HCT116 (cell line): ENCODE results near the gene BEX3. TPM values are rescaled to one million over a fixed set of nuclear protein-coding genes. Genes with fewer than 3 reads are reported as not detected.

Experiments used
- ATAC-seq: fragments of 200-7000 bp; cut with Tn5 transposase; 2 replicates; pipeline ENCODE4 v1.9.1; 2020; ENCODE audit warnings: mild to moderate bottlenecking, moderate library complexity
- BruUV-seq: library from RNA; stranded (reverse); fragments of 400-500 nt; replicated peaks from 2 replicates; lab custom pipeline; 2021; lab: Mats Ljungman, UMichigan
- CTCF ChIA-PET: fragments of 300-600 bp; sonication (Branson Sonifier 250); formaldehyde crosslinking; loops from one replicate; lab custom pipeline; 2021; ENCODE audit warnings: antibody characterized with exemption; lab: Charles Lee
- POLR2A ChIA-PET: fragments of 300-600, 350-600 bp; sonication (Branson Sonifier 250); formaldehyde crosslinking; loops from one replicate; lab custom pipeline; 2021; ENCODE audit warnings: antibody characterized with exemption; lab: Charles Lee
- RAD21 ChIA-PET, 2 experiments: fragments of 300-600 bp; sonication (Branson Sonifier 250); formaldehyde crosslinking; loops; one replicate each; lab custom pipeline; 2023; ENCODE audit warnings: low total read pairs in 2 of 2; ENCODE audit not compliant: uncharacterized antibody in 2 of 2, unreplicated experiment in 2 of 2, low non-redundant PET in 1 of 2; lab: Charles Lee
- DNase-seq: peaks from one replicate; pipeline ENCODE4 v3.0.0-alpha.2; 2010; ENCODE audit warnings: low read depth, low spot score
- H2AFZ ChIP-seq: fragments of 200-600 bp; shearing (Covaris generic), sonication (generic); 2 replicates; pipeline ENCODE4 v1.6.1; 2017; ENCODE audit warnings: low read depth, mixed run types, mixed read lengths, antibody characterized with exemption, low read length; ENCODE audit not compliant: poor library complexity, severe bottlenecking
- H3K27ac ChIP-seq: 2 replicates; pipeline ENCODE4 v1.5.1; 2012; ENCODE audit warnings: low read depth, low read length
- H3K27me3 ChIP-seq: fragments of 200-600 bp; sonication (generic); 2 replicates; pipeline ENCODE4 v1.6.1; 2016; ENCODE audit warnings: mixed run types, low read length, mixed read lengths; ENCODE audit not compliant: insufficient read depth
- H3K36me3 ChIP-seq, 2 experiments: fragments of 200-500 bp in 1 of 2; fragments of 200-600 bp in 1 of 2; sonication (Bioruptor generic) in 1 of 2; sonication (generic) in 1 of 2; 2 replicates each; pipeline versions ENCODE4 v1.5.1 to v1.6.1; 2014 to 2016; ENCODE audit warnings: low read length in 2 of 2, inconsistent platforms in 1 of 2, mixed read lengths in 1 of 2, mixed run types in 1 of 2; ENCODE audit not compliant: insufficient read depth in 2 of 2, control insufficient read depth in 1 of 2
- H3K4me1 ChIP-seq, 2 experiments: fragments of 200-600 bp in 1 of 2; sonication (generic) in 1 of 2; 2 replicates each; pipeline versions ENCODE4 v1.5.1 to v1.6.1; 2012 to 2017; ENCODE audit warnings: low read length in 2 of 2, inconsistent platforms in 1 of 2, mild to moderate bottlenecking in 1 of 2, mixed read lengths in 1 of 2, mixed run types in 1 of 2, moderate library complexity in 1 of 2; ENCODE audit not compliant: insufficient read depth in 2 of 2, control insufficient read depth in 1 of 2
- H3K4me2 ChIP-seq: fragments of 200-600 bp; sonication (generic); 2 replicates; pipeline ENCODE4 v1.6.1; 2017; ENCODE audit warnings: mixed run types, low read length, mixed read lengths
- H3K4me3 ChIP-seq, 2 experiments: fragments of 200-600 bp in 1 of 2; sonication (generic) in 1 of 2; replicated peaks in 1 of 2; 2 replicates each; pipeline ENCODE4 v1.5.1; 2011 to 2016; ENCODE audit warnings: low read length in 2 of 2, control low read depth in 1 of 2, low read depth in 1 of 2, mild to moderate bottlenecking in 1 of 2, mixed read lengths in 1 of 2, mixed run types in 1 of 2
- H3K79me2 ChIP-seq: fragments of 200-600 bp; sonication (generic); 2 replicates; pipeline ENCODE4 v1.6.1; 2017; ENCODE audit warnings: mild to moderate bottlenecking, mixed run types, low read length, moderate library complexity, mixed read lengths; ENCODE audit not compliant: insufficient read depth
- H3K9ac ChIP-seq: fragments of 200-600 bp; sonication (generic); 2 replicates; pipeline ENCODE4 v1.6.1; 2016; ENCODE audit warnings: low read length, mixed read lengths
- H3K9me2 ChIP-seq: fragments of 200-600 bp; sonication (generic), shearing (Covaris generic); 2 replicates; pipeline ENCODE4 v1.6.1; 2017; ENCODE audit warnings: mixed run types, mild to moderate bottlenecking, moderate library complexity; ENCODE audit not compliant: insufficient read depth
- H3K9me3 ChIP-seq, 2 experiments: fragments of 200-500 bp in 1 of 2; fragments of 200-600 bp in 1 of 2; sonication (Bioruptor generic) in 1 of 2; sonication (generic) in 1 of 2; 2 replicates each; pipeline ENCODE4 v1.6.1; 2014 to 2017; ENCODE audit warnings: low read length in 2 of 2, mixed read lengths in 2 of 2, inconsistent platforms in 1 of 2, low read depth in 1 of 2, mild to moderate bottlenecking in 1 of 2, mixed run types in 1 of 2, moderate library complexity in 1 of 2; ENCODE audit not compliant: control insufficient read depth in 1 of 2, insufficient read depth in 1 of 2
- H4K20me1 ChIP-seq: fragments of 200-600 bp; sonication (generic), shearing (Covaris generic); 2 replicates; pipeline ENCODE4 v1.6.1; 2017; ENCODE audit warnings: mixed run types, mild to moderate bottlenecking, moderate library complexity; ENCODE audit not compliant: insufficient read depth
- ELF1 ChIP-seq: IDR thresholded peaks from 2 replicates; pipeline ENCODE4 v1.6.1; 2012; ENCODE audit warnings: low read depth, borderline replicate concordance
- EZH2phosphoT487 ChIP-seq: fragments of 200-600 bp; IDR thresholded peaks from 2 replicates; pipeline ENCODE4 v1.6.1; 2018; ENCODE audit warnings: antibody characterized with exemption, borderline replicate concordance
- FOSL1 ChIP-seq: IDR thresholded peaks from 2 replicates; pipeline ENCODE4 v1.6.1; 2012; ENCODE audit warnings: low read depth
- POLR2A ChIP-seq: IDR thresholded peaks from 2 replicates; pipeline ENCODE4 v1.7.0; 2011; ENCODE audit warnings: borderline replicate concordance; ENCODE audit not compliant: insufficient read depth, insufficient read length; ENCODE audit errors: extremely low read depth
- POLR2AphosphoS5 ChIP-seq: IDR thresholded peaks from 2 replicates; pipeline ENCODE4 v1.6.1; 2011; ENCODE audit warnings: mild to moderate bottlenecking, low read depth, low read length, moderate library complexity
- SP1 ChIP-seq: IDR thresholded peaks from 2 replicates; pipeline ENCODE4 v1.6.1; 2012; ENCODE audit warnings: low read depth
- SRF ChIP-seq: IDR thresholded peaks from 2 replicates; pipeline ENCODE4 v1.6.1; 2012; ENCODE audit warnings: low read depth
- ZNF274 ChIP-seq: fragments of 200-500 bp; sonication (Bioruptor generic); IDR thresholded peaks from 2 replicates; pipeline ENCODE4 v1.6.1; 2014; ENCODE audit warnings: mild to moderate bottlenecking, low read depth, low read length, inconsistent platforms
- intact Hi-C: fragments of 100-400 bp; cut with micrococcal nuclease; formaldehyde crosslinking; loops from 2 replicates; pipeline ENCODE4 v1.10.0; 2022
- total RNA-seq: library from RNA; stranded (reverse); gene quantifications from one replicate; pipeline ENCODE4 v1.2.1, GENCODE V29; 2021; ENCODE audit not compliant: unreplicated experiment
- TF ChIP-seq, protein P1 (sequence below): IDR thresholded peaks from 2 replicates; pipeline ENCODE4 v1.6.1; 2012
- TF ChIP-seq, protein P2 (sequence below): IDR thresholded peaks from 2 replicates; pipeline ENCODE4 v1.6.1; 2011; ENCODE audit warnings: mild to moderate bottlenecking, low read length, moderate library complexity; ENCODE audit not compliant: insufficient replicate concordance; ENCODE audit errors: extremely low read depth

BEX3 gene
- total RNA-seq, 1 experiment from 2014 or later = 86.2 TPM

DNA sequence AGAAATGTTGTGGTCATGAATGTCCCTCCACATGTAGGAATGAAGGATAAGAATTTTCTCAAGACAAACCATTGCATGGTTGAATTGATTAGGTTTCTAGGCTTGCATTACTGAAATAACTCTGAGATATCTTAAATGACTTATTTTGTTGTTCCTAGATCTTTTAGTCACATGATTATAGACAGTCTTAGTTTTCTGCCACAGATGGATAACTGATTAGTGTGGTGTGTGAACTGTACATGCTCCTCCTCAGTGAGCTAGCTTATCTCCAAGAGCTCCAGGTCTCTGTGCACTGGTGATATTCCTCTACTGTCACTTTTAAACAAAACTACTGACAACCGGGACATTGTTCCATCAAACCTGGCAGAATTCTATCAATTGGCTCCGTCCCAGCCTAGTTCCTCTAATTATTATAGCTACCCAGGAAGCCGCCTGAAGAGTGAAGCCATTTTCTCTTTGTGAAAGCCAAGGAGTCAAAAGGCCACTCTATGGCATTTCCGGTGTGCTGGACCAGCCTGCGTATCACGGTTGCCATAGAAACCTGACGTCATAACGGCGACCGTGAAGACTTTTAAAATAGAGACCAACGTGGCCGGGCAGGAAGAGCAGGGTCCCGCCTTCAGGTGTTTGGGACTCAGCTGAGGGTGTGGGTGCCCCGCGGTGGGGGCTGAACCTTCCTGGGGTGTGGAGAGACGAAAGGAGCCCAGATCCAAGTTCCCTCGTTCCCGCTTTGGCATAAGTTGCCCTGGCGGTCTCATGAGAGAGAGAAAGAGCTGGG, 28.1 kb downstream of the BEX3 start:
- no peaks in the 10 kb centered on the region for H3K9me2 ChIP-seq
- ChIA-PET RAD21 (no interaction called here), POLR2A (interaction anchor here (1.3 kb wide), 1 partner anchor 28 kb away, joined by 4 read pairs; the partner anchor contains the start of gene BEX3)
- DNase-seq (peak; percentile 59), ATAC-seq (peak; percentile 89)
- H3K9me3 ChIP-seq = no peaks in the 10 kb centered on the region
- no peaks in the 10 kb centered on the region for H3K79me2 ChIP-seq
- no peak overlapping the region for H2AFZ ChIP-seq
- intact Hi-C loops = no loop called here
- H3K27me3 ChIP-seq = no peaks in the 10 kb centered on the region
- H3K4me3 ChIP-seq = peak overlapping the region; percentile 71 to 74
- H3K27ac ChIP-seq = no peak overlapping the region
- no peaks in the 10 kb centered on the region for H4K20me1 ChIP-seq
- peak overlapping the region; percentile 75 for H3K4me2 ChIP-seq
- TF ChIP-seq POLR2AphosphoS5 = peak; percentile 42; the same call in 1 of the 2 replicates
- TF ChIP-seq SP1 = no peak; the same call in 1 of the 2 replicates
- TF ChIP-seq, protein P1, sequence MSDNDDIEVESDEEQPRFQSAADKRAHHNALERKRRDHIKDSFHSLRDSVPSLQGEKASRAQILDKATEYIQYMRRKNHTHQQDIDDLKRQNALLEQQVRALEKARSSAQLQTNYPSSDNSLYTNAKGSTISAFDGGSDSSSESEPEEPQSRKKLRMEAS = peak; percentile 60
- TF ChIP-seq ELF1 = peak; percentile 45
- TF ChIP-seq SRF = 0 out of 2 replicates have a peak, but pooled peaks have one; percentile 29
- TF ChIP-seq, all 23 proteins: peak for 4
- H3K4me1 ChIP-seq = peaks cover 3 to 12% of the 10 kb centered on the region in 2 experiments; a peak in 3 of 4 replicates
- peak overlapping the region; percentile 71 for H3K9ac ChIP-seq
- CTCF ChIA-PET = no interaction called here
- TSS peak; percentile 81 for BruUV-seq
- H3K36me3 ChIP-seq = no peaks in the 10 kb centered on the region; a peak in 1 of 4 replicates

DNA sequence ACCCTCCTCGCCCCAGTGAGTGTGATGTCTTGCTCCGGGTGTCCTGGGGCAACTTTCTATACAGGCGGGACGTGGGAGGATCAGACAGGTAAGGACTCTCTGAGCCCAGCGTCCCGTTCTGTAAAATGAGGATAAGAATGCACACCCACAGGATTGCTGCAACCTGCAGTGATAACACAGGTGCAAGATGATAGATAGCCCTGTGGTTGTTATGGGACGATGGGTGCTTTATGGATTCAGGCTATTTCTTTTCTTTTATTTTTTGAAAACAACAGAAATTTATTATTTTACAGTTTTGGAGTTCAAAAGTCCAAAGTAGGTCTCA, 28.6 kb downstream of the BEX3 start:
- Histone ChIP-seq H3K9ac (peak overlapping the region; percentile 71), H2AFZ (no peak overlapping the region), H3K4me3 (peak overlapping the region; percentile 71 to 74), H3K79me2 (no peaks in the 10 kb centered on the region), H3K4me2 (peak overlapping the region; percentile 75), H3K27ac (no peak overlapping the region), H3K9me3 (no peaks in the 10 kb centered on the region), H3K27me3 (no peaks in the 10 kb centered on the region), H4K20me1 (no peaks in the 10 kb centered on the region), H3K36me3 (no peaks in the 10 kb centered on the region; a peak in 1 of 4 replicates), H3K9me2 (no peaks in the 10 kb centered on the region), H3K4me1 (peaks cover 3 to 12% of the 10 kb centered on the region in 2 experiments; a peak in 3 of 4 replicates)
- RAD21 ChIA-PET = no interaction called here
- intact Hi-C loops = no loop called here
- POLR2A ChIA-PET = interaction anchor here (1.3 kb wide), 1 partner anchor 29 kb away, joined by 4 read pairs; the partner anchor contains the start of gene BEX3
- BruUV-seq = TSS peak; percentile 89
- ATAC-seq (peak; percentile 57), DNase-seq (no peak)
- CTCF ChIA-PET = no interaction called here
- no peak for TF ChIP-seq EZH2phosphoT487
- no peak for TF ChIP-seq ZNF274
- TF ChIP-seq, protein P2, sequence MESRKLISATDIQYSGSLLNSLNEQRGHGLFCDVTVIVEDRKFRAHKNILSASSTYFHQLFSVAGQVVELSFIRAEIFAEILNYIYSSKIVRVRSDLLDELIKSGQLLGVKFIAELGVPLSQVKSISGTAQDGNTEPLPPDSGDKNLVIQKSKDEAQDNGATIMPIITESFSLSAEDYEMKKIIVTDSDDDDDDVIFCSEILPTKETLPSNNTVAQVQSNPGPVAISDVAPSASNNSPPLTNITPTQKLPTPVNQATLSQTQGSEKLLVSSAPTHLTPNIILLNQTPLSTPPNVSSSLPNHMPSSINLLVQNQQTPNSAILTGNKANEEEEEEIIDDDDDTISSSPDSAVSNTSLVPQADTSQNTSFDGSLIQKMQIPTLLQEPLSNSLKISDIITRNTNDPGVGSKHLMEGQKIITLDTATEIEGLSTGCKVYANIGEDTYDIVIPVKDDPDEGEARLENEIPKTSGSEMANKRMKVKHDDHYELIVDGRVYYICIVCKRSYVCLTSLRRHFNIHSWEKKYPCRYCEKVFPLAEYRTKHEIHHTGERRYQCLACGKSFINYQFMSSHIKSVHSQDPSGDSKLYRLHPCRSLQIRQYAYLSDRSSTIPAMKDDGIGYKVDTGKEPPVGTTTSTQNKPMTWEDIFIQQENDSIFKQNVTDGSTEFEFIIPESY = no peak
- no peak for TF ChIP-seq FOSL1
- TF ChIP-seq POLR2A = no peak
- TF ChIP-seq POLR2AphosphoS5 = no peak
